GM21381 (cell line): ENCODE measurements around the gene PDXDC1.
"Not testable (repeated sequence)": the region's sequence is repeated elsewhere in the genome, so short reads cannot be mapped to it uniquely, and the experiment has no call there.

Source experiments
- ATAC-seq: cut with Tn5 transposase; IDR thresholded peaks from one replicate; pipeline ENCODE4 v1.9.1; 2021; ENCODE audit warnings: mild to moderate bottlenecking, moderate library complexity; ENCODE audit not compliant: unreplicated experiment

PDXDC1 gene, protein sequence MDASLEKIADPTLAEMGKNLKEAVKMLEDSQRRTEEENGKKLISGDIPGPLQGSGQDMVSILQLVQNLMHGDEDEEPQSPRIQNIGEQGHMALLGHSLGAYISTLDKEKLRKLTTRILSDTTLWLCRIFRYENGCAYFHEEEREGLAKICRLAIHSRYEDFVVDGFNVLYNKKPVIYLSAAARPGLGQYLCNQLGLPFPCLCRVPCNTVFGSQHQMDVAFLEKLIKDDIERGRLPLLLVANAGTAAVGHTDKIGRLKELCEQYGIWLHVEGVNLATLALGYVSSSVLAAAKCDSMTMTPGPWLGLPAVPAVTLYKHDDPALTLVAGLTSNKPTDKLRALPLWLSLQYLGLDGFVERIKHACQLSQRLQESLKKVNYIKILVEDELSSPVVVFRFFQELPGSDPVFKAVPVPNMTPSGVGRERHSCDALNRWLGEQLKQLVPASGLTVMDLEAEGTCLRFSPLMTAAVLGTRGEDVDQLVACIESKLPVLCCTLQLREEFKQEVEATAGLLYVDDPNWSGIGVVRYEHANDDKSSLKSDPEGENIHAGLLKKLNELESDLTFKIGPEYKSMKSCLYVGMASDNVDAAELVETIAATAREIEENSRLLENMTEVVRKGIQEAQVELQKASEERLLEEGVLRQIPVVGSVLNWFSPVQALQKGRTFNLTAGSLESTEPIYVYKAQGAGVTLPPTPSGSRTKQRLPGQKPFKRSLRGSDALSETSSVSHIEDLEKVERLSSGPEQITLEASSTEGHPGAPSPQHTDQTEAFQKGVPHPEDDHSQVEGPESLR

DNA sequence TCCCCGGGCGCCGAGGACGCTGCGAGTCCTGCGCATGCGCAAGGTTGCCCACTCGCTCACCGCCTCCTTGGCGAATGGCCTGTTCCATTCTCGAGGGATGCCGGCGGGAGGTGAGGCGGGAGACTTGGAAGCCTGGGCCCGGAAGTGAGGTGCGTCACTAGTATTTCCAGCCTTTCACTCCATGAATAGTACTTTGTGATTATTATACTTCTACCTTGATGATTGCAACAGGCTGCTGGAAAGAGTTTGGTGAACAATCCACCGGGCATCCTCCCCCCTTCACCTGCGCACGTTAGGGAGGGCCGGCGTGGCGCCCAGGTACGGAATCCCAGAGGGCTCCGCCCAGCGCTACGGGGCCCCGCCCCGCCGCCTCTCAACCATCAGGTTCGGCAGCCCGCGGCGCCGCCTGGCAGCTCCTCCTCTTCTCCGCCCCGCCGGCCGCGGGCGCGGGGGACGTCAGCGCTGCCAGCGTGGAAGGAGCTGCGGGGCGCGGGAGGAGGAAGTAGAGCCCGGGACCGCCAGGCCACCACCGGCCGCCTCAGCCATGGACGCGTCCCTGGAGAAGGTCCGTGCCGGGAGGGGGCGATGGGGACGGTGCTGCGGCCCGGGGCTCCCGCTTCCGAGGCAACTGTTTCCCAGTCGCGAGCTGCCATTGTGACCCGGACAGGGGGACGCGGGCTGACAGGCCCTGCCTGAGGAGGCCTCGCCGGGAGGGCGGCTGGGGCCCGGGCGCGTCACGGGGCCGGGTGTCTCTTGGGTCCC is at the start of gene PDXDC1:
PDXDC1 (plus strand) TSS at position 371 of the 762 bp plus-strand sequence; CDS start at position 545, 174 bp downstream.
- ATAC-seq: peak; percentile 93

DNA sequence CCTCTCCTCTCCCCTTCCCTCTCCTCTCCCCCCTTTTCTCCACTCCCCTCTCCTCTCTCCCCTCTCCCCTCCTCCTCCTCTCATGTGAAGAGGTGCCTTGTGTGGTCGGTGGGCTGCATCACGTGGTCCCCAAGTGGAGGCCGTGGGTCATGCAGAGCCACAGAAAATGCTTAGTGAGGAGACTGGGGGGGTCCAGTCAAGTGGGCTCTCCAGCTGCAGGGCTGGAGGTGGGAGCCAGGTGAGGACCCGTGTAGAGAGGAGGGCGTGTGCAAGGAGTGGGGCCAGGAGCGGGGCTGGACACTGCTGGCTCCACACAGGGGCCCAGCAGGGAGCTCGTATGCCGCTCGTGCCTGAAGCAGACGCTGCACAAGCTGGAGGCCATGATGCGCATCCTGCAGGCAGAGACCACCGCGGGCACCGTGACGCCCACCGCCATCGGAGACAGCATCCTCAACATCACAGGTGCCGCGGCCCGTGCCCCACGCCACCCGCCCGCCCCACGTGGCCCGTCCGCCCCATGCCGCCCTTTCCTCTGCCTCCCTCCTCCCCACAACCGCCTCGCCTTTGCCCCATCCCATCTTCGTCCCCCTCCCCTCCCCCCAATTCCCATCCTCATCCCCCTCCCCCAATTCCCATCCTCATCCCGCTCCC is 46.6 kb upstream of the PDXDC1 start:
- not testable (repeated sequence) for ATAC-seq

DNA sequence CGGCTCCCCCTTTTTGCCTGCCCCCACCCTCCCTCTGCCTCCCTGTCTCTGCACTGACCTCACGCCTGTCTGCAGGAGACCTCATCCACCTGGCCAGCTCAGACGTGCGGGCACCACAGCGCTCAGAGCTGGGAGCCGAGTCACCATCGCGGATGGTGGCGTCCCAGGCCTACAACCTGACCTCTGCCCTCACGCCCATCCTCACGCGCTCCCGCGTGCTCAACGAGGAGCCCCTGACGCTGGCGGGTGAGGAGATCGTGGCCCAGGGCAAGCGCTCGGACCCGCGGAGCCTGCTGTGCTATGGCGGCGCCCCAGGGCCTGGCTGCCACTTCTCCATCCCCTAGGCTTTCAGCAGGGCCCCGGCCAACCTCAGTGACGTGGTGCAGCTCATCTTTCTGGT is 45.6 kb upstream of the PDXDC1 start:
- ATAC-seq: not testable (repeated sequence)

DNA sequence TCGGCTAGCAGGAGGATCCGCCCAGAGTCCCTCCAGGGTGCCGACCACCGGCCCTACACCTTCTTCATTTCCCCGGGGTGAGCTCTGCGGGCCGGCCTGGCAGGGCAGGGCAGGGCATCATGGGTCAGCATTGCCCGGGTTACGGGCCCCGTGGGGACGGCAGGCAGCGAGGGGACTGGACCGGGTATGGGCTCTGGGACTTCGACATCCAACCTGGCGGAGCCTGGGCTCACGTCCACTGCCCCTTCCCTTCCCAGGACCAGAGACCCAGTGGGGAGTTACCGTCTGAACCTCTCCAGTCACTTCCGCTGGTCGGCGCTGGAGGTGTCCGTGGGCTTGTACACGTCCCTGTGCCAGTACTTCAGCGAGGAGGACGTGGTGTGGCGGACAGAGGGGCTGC is 44.6 kb upstream of the PDXDC1 start:
- not testable (repeated sequence) for ATAC-seq

DNA sequence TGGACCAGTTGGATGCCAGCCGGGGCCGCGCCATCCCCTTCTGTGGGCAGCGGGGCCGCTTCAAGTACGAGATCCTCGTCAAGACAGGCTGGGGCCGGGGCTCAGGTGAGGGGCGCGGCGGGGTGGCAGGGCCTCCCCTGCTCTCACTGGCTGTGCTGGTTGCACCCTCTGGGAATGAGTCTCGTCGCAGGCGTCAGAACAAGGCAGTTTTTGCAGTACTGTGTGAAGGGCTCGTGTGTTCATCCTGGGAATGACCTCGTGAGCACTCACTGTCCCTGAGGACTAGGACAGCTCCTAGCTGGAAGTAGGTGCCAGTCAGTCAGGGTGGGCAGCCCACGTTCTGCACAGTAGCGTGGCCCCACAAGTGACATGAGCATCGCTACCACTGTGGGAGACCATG is 43.9 kb upstream of the PDXDC1 start:
- ATAC-seq: not testable (repeated sequence)

DNA sequence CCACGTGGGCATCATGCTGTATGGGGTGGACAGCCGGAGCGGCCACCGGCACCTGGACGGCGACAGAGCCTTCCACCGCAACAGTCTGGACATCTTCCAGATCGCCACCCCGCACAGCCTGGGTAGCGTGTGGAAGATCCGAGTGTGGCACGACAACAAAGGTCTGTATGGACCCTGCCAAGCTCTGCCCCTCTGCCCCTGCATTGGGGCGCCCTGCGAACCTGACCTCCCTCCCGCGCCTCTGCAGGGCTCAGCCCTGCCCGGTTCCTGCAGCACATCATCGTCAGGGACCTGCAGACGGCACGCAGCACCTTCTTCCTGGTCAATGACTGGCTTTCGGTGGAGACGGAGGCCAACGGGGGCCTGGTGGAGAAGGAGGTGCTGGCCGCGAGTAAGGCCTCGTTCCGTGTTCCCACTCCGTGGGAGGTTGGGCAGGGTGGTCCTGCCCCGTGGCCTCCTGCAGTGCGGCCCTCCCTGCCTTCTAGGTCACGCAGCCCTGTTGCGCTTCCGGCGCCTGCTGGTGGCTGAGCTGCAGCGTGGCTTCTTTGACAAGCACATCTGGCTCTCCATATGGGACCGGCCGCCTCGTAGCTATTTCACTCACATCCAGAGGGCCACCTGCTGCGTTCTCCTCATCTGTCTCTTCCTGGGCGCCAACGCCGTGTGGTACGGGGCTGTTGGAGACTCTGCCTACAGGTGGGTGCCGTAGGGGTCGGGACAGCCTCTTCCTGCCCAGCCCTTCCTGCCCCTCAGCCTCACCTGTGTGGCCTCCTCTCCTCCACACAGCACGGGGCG is 42.0 kb upstream of the PDXDC1 start:
- ATAC-seq: not testable (repeated sequence)

DNA sequence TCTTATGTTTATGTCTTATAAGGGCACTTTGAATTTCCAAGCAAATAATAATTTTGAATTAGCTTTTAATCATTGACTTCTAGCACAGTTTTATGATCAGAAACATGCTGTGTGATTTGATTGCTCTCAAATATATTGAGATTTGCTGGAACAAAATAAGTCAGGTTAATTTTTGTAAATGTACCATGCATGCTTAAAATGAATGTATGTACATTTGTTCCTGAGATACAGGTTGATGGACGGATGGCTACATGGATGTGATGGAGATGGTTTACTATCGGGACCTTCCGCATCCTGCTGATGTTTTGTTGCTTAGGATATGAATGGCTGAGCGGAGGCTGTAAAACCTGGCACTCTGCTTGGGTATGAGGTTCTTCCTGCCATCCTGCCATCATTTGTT is 37.7 kb upstream of the PDXDC1 start, which contains the start of gene NPIPA1:
NPIPA1 (plus strand) TSS at position 301 of the 400 bp plus-strand sequence; CDS start at position 301, 0 bp downstream.
- not testable (repeated sequence) for ATAC-seq

DNA sequence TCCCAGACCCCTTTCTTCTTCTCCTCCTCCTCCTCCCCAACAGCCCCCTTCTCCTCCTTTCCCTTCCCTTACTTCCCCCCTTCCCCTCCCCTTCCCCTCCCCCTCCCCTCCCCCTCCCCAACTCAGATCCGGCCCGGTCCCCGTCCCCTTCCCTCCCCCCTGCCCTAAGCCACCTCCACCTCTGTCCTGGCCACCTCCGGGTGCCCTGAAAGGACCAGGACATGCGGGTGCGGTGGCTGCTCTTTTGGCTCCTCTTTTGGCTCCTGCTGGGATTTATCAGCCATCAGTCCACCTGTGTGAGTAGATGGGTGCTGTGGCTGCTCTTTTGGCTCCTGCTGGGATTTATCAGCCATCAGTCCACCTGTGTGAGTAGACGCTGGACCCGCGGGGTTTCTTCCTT is 36.8 kb upstream of the PDXDC1 start:
- not testable (repeated sequence) for ATAC-seq

DNA sequence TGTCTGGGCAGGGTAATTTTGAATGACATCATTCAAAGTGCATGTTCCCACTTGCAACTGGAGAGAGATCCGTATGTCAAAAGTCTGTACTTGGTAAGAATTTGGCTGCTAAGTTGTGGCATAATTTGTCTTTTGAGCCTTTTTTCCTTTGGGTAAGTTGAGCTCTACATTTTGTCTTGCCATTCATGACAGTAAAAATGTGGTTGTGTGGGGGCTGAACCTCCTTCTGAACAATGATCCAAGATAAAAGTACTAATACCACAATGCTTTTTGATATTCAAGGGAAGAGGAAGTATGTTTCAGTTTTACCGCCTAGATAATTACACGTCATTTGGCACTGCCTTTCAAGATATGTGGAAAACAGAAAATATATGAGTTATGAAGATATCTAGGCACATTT is 32.1 kb upstream of the PDXDC1 start:
- not testable (repeated sequence) for ATAC-seq

DNA sequence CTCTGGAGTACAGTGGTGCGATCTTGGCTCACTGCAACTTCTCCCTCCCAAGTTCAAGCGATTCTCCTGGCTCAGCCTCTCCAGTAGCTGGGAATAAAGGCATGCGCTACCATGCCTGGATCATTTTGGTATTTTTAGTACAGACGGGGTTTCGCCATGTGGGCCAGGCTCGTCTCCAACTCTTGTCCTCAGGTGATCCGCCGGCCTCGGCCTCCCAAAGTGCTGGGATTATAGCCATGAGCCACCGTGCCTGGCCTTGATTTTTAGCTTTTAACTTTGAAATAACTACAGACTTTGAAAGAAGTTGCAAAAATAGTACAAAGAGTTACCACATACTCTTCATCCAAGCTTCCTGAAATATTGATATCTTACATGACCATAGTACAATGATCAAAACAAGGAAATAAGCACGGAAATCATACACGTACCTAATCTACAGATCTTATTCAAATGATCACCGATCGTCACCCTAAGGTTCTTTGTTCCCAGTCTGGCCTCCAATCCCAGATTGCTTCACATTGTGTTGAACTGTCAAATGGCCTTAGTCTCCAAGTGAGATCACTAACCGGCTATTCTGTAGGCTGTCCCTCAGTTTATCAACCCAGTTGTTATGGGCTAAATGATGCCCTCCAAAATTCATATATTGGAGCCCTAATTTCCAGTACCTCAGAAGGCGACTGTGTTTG is 19.1 kb upstream of the PDXDC1 start:
- no peak for ATAC-seq

DNA sequence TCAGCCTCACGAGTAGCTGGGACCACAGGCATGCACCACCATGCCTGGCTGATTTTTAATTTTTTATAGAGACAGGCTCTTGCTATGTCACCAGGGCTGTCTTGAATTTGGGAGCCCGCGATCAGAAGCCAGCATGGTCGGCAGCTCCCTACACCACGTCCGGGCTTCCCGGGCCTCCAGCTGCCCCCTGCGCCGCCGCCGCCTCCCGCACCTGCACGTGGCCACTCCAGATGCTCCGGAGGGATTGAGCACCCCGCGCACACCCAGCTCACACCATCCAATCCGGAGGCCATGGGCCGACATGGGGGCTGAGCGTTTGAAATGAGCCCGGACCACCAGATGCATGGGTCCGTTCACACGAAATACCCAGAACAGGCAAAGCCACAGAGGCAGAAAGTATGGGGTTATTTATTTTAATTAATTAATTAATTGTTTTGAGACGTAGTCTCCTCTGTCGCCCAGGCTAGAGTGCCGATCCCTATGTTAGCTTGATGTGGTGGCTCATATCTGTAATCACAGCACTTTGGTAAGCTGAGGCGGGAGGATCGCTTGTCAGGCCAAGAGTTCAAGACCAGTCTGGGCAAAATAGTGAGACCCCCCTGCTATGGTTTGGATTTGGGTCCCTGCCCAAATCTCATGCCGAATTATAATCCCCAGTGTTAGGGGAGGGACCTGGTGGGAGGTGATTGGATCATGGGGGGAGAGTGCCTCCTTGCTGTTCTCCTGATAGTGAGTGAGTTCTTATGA is 17.1 kb upstream of the PDXDC1 start:
- no peak for ATAC-seq

DNA sequence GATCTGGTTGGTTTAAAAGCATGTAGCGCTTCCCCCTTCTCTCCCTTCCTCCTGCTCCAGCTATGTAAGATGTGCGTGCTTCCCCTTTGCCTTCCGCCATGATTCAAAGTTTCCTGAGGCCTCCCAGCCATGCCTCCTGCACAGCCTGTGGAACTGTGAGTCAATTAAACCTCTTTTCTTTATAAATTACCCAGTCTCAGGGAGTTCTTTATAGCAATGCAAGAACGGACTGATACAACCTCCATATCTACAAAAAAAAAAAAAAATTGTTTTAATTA is 16.6 kb upstream of the PDXDC1 start:
- ATAC-seq: no peak

DNA sequence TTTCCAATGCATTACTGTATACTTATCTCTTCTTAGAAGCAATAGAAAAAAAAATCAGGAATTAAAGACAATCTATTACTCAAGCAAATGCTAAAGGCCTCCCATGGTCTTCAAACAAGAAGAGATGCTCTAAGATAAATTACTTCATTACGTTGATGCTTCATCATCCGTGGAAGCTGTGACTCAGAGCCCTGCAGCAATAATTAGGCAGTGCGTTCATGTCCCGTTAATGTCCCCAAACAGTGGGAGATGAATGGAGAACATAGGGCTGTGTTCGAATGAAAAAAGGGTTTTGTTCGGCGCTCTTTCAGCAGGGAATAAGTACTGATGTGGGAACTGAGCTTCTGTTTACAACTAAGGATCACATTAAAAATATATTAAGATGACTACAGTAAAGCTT is 15.9 kb upstream of the PDXDC1 start:
- no peak for ATAC-seq

DNA sequence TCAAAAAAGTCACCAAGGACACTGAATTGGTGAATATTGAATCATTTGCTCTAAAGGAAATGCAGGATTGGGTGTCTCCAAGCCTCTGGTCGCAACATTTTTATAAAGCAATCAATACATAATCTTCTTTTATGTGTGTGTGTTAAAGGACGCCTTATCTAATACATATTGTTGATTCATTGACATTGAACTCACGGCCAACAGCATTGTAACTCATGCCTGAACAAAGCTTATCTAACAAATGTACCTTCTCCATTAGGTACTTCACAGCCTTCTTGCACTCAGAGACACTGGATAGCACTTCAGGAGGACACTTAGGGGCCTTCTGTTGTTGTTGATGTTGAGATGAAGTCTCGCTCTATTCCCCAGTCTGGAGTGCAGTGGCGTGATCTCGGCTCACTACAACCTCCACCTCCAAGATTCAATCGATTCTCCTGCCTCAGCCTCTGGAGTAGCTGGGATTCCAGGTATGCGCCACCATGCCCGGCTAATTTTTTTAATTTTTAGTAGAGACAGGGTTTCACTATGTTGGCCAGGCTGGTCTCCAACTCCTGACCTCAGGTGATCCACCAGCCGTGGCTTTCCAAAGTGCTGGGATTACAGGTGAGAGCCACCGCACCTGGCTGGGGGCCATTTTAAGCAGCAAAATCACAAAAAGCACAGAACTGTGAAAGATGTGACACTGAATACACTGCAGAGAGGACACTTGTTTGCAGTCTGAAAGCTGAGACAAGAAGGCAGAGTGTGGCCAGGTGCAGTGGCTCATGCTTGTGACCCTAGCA is 13.2 kb upstream of the PDXDC1 start:
- ATAC-seq: no peak

DNA sequence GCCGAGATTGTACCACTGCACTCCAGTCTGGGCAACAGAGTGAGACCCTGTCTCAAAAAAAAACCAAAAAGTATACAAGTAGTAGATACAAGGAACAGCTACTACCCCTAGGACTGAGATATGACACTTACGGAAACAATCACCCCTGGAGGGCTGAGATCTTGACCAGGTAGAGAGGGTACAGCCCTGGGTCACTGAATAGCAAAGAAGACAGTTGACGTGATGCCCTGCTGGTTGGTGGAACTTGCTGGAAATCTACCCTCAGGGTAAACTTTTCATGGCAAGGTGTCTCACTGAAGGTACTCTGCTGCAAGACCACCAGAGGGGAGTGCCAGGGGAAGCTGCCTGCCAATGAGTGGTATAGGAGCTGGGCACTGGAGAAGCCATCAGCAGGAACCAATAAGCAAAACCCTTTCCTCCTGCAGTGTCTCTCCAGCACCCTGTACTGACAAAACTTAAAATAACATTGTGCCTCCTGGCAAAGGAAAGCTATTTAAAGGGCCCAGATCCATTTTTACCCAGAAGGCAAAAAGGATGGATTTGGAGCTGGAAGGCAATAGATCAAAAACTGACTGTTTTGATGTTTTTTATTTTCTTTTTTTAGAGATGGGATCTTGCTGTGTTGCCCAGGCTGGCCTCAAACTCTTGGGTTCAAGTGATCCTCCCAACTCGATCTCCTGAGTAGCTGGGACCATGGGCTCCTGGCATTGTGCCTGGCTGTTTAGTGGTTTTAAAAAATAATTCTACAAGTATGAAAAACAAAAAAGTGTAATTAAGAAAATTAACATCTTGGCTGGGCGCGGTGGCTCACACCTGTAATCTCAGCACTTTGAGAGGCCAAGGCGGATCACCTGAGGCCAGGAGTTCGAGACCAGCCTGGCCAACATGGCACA is 11.3 kb upstream of the PDXDC1 start:
- no peak for ATAC-seq

DNA sequence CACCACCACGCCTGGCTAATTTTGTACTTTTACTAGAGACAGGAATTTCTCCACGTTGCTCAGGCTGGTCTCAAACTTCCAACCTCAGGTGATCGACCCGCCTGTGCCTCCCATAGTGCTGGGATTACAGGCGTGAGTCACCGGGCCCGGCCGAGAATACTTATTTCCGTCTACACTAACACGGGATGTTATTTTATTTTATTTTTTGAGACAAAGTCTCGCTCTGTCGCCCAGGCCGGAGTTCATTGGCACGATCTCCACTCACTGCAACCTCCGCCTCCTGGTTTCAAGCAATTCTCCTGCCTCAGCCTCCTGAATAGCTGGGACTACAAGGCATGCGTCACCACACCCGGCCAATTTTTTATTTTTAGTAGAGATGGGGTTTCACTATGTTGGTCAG is 9.5 kb upstream of the PDXDC1 start:
- ATAC-seq: no peak

DNA sequence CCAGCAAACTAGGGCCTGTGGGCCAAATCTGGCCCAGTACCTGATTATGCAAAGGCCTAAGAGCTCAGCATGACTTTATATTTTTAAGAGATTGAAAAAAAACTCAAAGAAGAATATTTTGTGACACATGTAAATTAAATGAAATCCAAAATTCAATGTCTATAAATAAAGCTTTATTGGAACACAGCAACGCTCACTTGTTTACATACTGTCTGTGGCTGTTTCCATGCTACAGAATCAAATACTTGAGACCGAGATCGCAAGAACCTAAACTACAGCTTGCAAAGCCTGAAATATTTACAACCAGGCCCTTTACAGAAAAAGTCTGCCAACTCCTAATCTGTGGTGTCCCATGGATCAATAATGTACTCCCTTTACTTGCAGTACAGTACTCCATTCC is 5.0 kb upstream of the PDXDC1 start:
- ATAC-seq: not testable (repeated sequence)
